Naive thymus-derived CD8-positive, alpha-beta T cell (primary cell): ENCODE measurements around the gene ASCC1. TPM values are rescaled to one million over a fixed set of nuclear protein-coding genes. Genes with fewer than 3 reads are reported as not detected.
A peak's percentile ranks its signal among the peaks of the same experiment; 100 is the strongest.

Experiments
- ATAC-seq, 2 donors: fragments of 150-1000 bp; cut with Tn5 transposase in 1 of 2; sonication (Bioruptor Pico), chemical (Tn5 transposase) in 1 of 2; 1 replicate in 1 of 2; 2 replicates in 1 of 2; pipeline ENCODE4 v1.10.0; 2021; ENCODE audit warnings: mild to moderate bottlenecking in 2 of 2, moderate library complexity in 2 of 2
- POLR2A ChIA-PET: fragments of 350-600 bp; sonication (Branson Sonifier 250); formaldehyde crosslinking; loops from one replicate; lab custom pipeline; 2021; ENCODE audit warnings: antibody characterized with exemption; lab: Charles Lee
- DNase-seq, 10 donors: peaks; one replicate each; pipeline versions ENCODE4 v3.0.0 to v3.0.0-alpha.2; 2020 to 2022
- H3K27ac Mint-ChIP-seq, 10 donors: one replicate each; pipeline ENCODE4 v1.8.0; 2020 to 2022; ENCODE audit warnings: mild to moderate bottlenecking in 10 of 10, mixed read lengths in 10 of 10, moderate library complexity in 4 of 10, inconsistent platforms in 1 of 10
- H3K27me3 Mint-ChIP-seq, 5 donors: one replicate each; pipeline ENCODE4 v1.8.0; 2021 to 2022; ENCODE audit warnings: mixed read lengths in 5 of 5
- H3K36me3 Mint-ChIP-seq, 3 donors: one replicate each; pipeline ENCODE4 v1.8.0; 2020 to 2022; ENCODE audit warnings: mixed read lengths in 3 of 3, mild to moderate bottlenecking in 2 of 3, inconsistent platforms in 1 of 3
- H3K4me1 Mint-ChIP-seq, 4 donors: one replicate each; pipeline ENCODE4 v1.8.0; 2021 to 2022; ENCODE audit warnings: mixed read lengths in 4 of 4
- H3K4me3 Mint-ChIP-seq, 10 donors: one replicate each; pipeline ENCODE4 v1.8.0; 2020 to 2022; ENCODE audit warnings: mild to moderate bottlenecking in 10 of 10, mixed read lengths in 10 of 10, moderate library complexity in 6 of 10, inconsistent platforms in 1 of 10
- H3K9me3 Mint-ChIP-seq, 9 donors: one replicate each; pipeline ENCODE4 v1.8.0; 2020 to 2022; ENCODE audit warnings: mixed read lengths in 9 of 9, mild to moderate bottlenecking in 3 of 9, inconsistent platforms in 1 of 9, moderate library complexity in 1 of 9
- polyA plus RNA-seq, 3 donors: library from polyadenylated mRNA; unstranded; fragments of 300-500 nt; fragmentation: Illumina TruSeq; gene quantifications; one replicate each; pipeline ENCODE4 v1.2.3, GENCODE V29; 2021
- total RNA-seq, 8 experiments: library from RNA in 2 of 8; stranded (reverse) in 2 of 8; gene quantifications; one replicate each; pipeline ENCODE4 v1.2.3 and lab custom pipeline; 2021 to 2026

The ASCC1 gene
- total and polyA plus RNA-seq, 5 experiments from 2014 or later = 21.2 to 44.4 (median 24.7) TPM

GRCh38 chr10:72092987-72093386 lies 123.1 kb downstream of the ASCC1 start:
- POLR2A ChIA-PET = interaction anchor here (0.6 to 9.9 kb wide), 6 partner anchors 12 to 228 kb away, joined by 3 to 208 read pairs (median 5); no protein-coding TSS in a partner anchor

DNA sequence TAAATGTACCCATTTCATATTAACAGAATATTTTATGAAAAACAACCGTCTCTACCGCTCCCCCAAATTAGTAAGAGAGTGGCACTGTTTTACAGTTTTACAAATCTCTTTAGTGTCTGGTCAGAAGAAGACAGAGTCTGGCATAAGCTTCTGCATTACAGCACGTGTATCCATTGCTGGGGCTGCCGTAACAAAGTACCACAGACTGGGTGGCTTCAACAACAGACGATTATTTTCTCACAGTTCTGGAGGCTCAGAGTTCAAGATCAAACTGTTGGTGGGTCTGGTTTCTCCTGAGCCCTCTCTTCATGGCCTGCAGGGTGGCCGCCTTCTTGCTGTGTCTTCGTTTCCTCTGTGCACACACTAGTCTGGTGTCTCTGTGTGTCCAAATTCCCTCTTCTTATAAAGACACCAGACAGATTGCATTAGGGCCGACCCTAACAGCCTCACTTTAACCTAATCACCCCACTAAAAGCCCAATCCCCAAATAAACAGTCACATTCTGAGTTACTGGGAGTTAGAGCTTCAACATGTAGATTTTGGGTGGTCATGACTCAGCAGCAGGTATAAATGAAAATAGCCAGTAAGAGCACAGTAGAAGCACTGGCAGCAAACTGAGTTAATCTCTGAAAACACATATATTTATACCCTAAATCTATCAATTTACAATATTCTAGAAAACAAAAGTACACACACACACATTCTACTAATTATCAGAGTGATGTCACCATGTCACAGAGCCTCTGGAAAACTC lies 123.7 kb downstream of the ASCC1 start:
- Mint-ChIP-seq H3K27me3 (peaks cover 0 to 3% (median 0%) of the 10 kb centered on the region in 5 donors), H3K27ac (peak overlapping the region in 2 of 10 donors; percentile 3 to 40), H3K9me3 (peaks cover 0 to 2% (median 0%) of the 10 kb centered on the region in 9 donors), H3K4me1 (peaks cover 19 to 42% (median 40%) of the 10 kb centered on the region in 4 donors), H3K4me3 (no peak overlapping the region), H3K36me3 (peaks cover 5 to 30% (median 17%) of the 10 kb centered on the region in 3 donors)
- POLR2A ChIA-PET = interaction anchor here (0.6 to 9.9 kb wide), 4 partner anchors 13 to 33 kb away, joined by 3 to 208 read pairs (median 42); no protein-coding TSS in a partner anchor
- no peak for ATAC-seq
- DNase-seq = no peak

More at GRCh38 chr10:72092987-72093386, 123.1 kb downstream of the ASCC1 start:
- Mint-ChIP-seq H3K27me3 (peaks cover 0 to 3% (median 0%) of the 10 kb centered on the region in 5 donors), H3K4me1 (peaks cover 19 to 43% (median 41%) of the 10 kb centered on the region in 4 donors), H3K9me3 (peaks cover 0 to 2% (median 0%) of the 10 kb centered on the region in 9 donors), H3K4me3 (no peak overlapping the region), H3K27ac (no peak overlapping the region), H3K36me3 (peaks cover 5 to 34% (median 17%) of the 10 kb centered on the region in 3 donors)
- DNase-seq (no peak), ATAC-seq (no peak)

DNA sequence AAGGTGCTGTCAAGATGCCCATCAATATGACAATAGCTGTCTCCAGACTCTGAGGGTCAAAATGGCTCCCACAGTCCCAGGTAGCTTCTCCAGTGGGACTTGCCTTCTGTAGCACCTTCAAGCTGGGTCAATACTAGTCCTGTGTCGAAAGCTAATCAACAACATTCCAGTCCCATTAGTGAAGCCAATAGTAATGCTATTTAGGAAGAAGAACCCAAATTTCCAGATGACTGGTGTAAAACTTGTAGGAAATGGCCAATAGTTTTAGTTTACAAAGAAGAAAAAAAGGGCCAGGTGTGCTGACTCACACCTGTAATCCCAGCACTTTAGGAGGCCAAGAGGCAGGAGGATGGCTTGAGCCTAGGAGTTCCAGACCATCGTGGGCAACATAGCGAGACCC lies 125.8 kb downstream of the ASCC1 start:
- Mint-ChIP-seq H3K4me3 (peak overlapping the region in 5 of 10 donors; percentile 82 to 100 (median 93)), H3K27me3 (peaks cover 0 to 3% (median 0%) of the 10 kb centered on the region in 5 donors), H3K4me1 (peaks cover 24 to 48% (median 39%) of the 10 kb centered on the region in 4 donors), H3K27ac (peak overlapping the region; percentile 97 to 100 (median 100)), H3K36me3 (peaks cover 13 to 33% (median 16%) of the 10 kb centered on the region in 3 donors), H3K9me3 (peaks cover 0 to 2% (median 0%) of the 10 kb centered on the region in 9 donors)
- ATAC-seq (no peak), DNase-seq (no peak)
- POLR2A ChIA-PET = interaction anchor here (0.7 to 9.9 kb wide), 11 partner anchors 11 to 353 kb away, joined by 3 to 208 read pairs (median 25); partner anchors contain the start of genes ANAPC16 and ASCC1

- Mint-ChIP-seq H3K4me3 (peak overlapping the region; percentile 75 to 100 (median 88)), H3K9me3 (peaks cover 0 to 2% (median 0%) of the 10 kb centered on the region in 9 donors), H3K27me3 (peaks cover 0 to 3% (median 0%) of the 10 kb centered on the region in 5 donors), H3K36me3 (peaks cover 13 to 36% (median 20%) of the 10 kb centered on the region in 3 donors), H3K4me1 (peaks cover 31 to 51% (median 43%) of the 10 kb centered on the region in 4 donors), H3K27ac (peak overlapping the region; percentile 97 to 100 (median 100))
- DNase-seq (peak in 1 of 10 donors; percentile 27), ATAC-seq (no peak)
- POLR2A ChIA-PET = interaction anchor here (0.6 to 9.9 kb wide), 16 partner anchors 10 to 245 kb away, joined by 3 to 208 read pairs (median 20); partner anchors contain the start of genes ANAPC16 and ASCC1
Measured at GRCh38 chr10:72089618-72090017, 126.5 kb downstream of the ASCC1 start.

- H3K27me3 Mint-ChIP-seq = peaks cover 0 to 3% (median 0%) of the 10 kb centered on the region in 5 donors
- H3K9me3 Mint-ChIP-seq = peaks cover 0 to 2% (median 0%) of the 10 kb centered on the region in 9 donors
- H3K27ac Mint-ChIP-seq = peak overlapping the region; percentile 97 to 100 (median 100)
- peaks cover 13 to 39% (median 21%) of the 10 kb centered on the region in 3 donors for H3K36me3 Mint-ChIP-seq
- H3K4me1 Mint-ChIP-seq = peaks cover 31 to 55% (median 46%) of the 10 kb centered on the region in 4 donors
- peak in 7 of 10 donors; percentile 44 to 82 (median 62) for DNase-seq
- POLR2A ChIA-PET = interaction anchor here (0.6 to 9.9 kb wide), 28 partner anchors 9 to 246 kb away, joined by 3 to 208 read pairs (median 10); partner anchors contain the start of genes ANAPC16, ASCC1 and DDIT4
- ATAC-seq = peak; percentile 49 to 54
- peak overlapping the region; percentile 93 to 100 (median 100) for H3K4me3 Mint-ChIP-seq
Measured at GRCh38 chr10:72088889-72089575, 127.0 kb downstream of the ASCC1 start.

DNA sequence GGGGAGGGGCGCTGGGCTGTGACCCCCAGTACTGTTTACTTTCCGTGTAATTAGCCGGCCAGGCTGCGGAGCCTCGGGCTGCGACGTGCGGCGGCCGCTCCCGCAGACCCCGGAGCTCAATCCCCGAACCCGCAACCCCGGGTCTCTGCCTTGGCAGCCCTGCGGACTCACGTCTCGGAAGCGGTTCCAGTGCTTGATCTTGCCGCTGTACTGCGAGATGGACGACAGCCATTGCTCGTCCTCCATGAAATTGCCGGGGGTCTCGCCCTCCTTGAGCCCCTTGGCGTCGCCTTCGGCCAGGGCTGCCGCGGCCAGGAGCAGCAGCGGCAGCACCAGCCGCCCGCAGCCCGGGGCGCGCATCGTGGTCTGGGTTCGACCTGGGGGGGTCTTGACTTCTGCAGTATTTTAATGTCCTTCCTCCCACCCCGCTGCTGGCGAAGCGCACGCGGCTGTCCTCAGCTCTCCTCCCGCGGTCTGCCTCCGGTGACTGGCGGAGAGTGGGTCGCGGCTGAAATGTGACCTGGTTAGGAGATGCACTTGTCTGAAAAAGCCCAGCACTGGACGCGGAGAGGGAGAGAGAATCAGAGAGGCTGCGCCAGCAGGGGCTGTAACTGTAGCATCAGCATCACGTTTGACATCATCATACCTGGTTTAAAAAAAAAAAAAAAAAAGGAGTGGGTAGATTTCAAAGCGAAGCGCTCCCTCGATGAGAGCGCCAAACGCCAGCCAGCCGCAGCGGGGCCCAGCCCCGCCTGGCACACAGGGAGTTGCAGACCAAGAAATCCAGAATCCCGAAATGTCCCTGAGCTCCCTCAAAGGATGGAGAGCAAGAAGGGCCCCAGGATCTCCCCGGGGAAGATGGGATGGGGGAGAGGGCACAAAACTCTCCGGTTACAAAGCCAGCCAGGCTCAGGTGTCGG lies 127.8 kb downstream of the ASCC1 start, which contains the start of gene SPOCK2:
Gene SPOCK2 (minus strand): TSS at position 583 of the 920 bp plus-strand sequence. CDS start 223 bp downstream, at position 360.
- ATAC-seq = peak; percentile 61 to 67
- Mint-ChIP-seq H3K4me1 (peaks cover 37 to 63% (median 54%) of the 10 kb centered on the region in 4 donors), H3K4me3 (peak within 1 kb of the TSS; percentile 93 to 100 (median 100)), H3K9me3 (peaks cover 0 to 2% (median 0%) of the 10 kb centered on the region in 9 donors), H3K27me3 (peaks cover 0 to 3% (median 0%) of the 10 kb centered on the region in 5 donors), H3K36me3 (peaks cover 13 to 46% (median 21%) of the 10 kb centered on the region in 3 donors), H3K27ac (peak within 1 kb of the TSS; percentile 97 to 100 (median 100))
- peak; percentile 59 to 93 (median 84) for DNase-seq
- POLR2A ChIA-PET = interaction anchor here (0.6 to 9.9 kb wide), 45 partner anchors 8 to 957 kb away, joined by 3 to 208 read pairs (median 7); partner anchors contain the start of genes ANAPC16, ASCC1 and DDIT4

DNA sequence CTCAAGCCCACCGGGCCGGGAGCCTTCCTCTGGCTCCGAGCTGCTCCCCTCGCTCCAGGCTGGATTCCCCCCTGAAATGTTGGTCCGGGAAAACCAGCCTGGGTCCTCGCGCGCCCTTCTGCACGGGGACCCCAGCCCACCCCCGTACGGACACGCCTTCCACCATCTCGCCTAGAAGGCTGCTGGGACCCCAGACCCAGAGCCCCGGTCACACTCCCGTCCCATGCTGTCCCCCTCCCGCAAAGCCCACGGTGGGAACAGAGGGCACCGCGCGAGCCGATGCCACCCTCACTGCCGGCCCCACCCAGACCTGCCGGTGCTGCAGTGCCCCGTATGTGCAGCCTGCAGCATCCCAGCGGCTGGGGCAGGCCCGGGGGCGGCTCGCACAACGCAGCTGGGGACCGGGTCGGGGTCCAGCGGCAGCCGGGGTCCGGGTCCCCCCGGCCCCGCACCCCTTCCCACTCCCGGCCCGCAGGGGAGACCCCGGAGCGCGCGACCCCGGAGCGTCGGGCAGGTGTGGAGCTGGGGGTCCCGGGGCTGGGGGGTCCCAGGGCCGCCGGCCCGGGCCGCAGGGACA lies 128.6 kb downstream of the ASCC1 start:
- ATAC-seq = peak; percentile 37 to 38
- peak in 9 of 10 donors; percentile 46 to 80 (median 57) for DNase-seq
- Mint-ChIP-seq H3K4me1 (peaks cover 41 to 71% (median 61%) of the 10 kb centered on the region in 4 donors), H3K9me3 (peaks cover 0 to 2% (median 0%) of the 10 kb centered on the region in 9 donors), H3K27me3 (peaks cover 0 to 3% (median 0%) of the 10 kb centered on the region in 5 donors), H3K27ac (peak overlapping the region; percentile 85 to 100 (median 98)), H3K4me3 (peak overlapping the region; percentile 93 to 100 (median 96)), H3K36me3 (peaks cover 13 to 47% (median 21%) of the 10 kb centered on the region in 3 donors)
- POLR2A ChIA-PET = interaction anchor here (0.6 to 9.9 kb wide), 38 partner anchors 8 to 248 kb away, joined by 3 to 208 read pairs (median 10); partner anchors contain the start of genes ANAPC16, ASCC1 and DDIT4

GRCh38 chr10:72086466-72087391 lies 129.3 kb downstream of the ASCC1 start:
- H3K4me3 Mint-ChIP-seq = peak overlapping the region; percentile 92 to 99 (median 95)
- H3K4me1 Mint-ChIP-seq = peaks cover 44 to 78% (median 68%) of the 10 kb centered on the region in 4 donors
- peak; percentile 19 to 21 for ATAC-seq
- H3K36me3 Mint-ChIP-seq = peaks cover 13 to 48% (median 21%) of the 10 kb centered on the region in 3 donors
- H3K27me3 Mint-ChIP-seq = peaks cover 0 to 3% (median 0%) of the 10 kb centered on the region in 5 donors
- H3K9me3 Mint-ChIP-seq = peaks cover 0 to 2% (median 0%) of the 10 kb centered on the region in 9 donors
- peak overlapping the region; percentile 90 to 99 (median 97) for H3K27ac Mint-ChIP-seq
- peak; percentile 50 to 90 (median 64) for DNase-seq
- POLR2A ChIA-PET = interaction anchor here (0.6 to 9.9 kb wide), 37 partner anchors 7 to 268 kb away, joined by 3 to 208 read pairs (median 11); partner anchors contain the start of genes ANAPC16, ASCC1, DDIT4 and DNAJB12

DNA sequence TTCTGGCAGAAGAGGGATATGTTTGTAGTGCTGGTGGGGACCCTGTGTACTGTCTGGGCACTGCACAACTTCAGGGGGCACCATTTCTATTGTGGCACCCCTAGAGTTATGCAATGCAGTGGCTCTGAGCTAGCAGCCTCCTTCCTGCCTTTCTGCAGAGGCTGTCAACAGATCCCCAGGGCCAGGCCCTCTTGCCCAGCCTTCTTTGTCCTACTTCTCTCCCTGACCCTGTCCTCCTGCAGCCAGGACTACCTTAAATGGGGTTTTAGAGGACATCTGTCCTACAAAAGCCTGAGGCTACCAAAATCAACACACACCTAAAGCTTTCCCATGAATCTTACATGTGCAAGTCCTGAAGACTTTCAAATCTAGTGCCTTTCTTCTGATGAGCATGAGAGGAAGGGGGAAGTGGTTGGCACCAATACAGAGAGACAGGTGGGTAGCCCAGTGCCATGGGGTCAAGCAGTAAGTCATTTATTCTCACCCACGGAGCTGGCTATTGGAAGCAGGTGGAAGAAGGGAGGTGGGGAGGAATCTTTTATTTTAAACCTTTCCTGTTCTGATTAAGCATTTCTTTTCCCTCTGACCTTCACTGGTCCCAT lies 130.1 kb downstream of the ASCC1 start:
- DNase-seq = peak in 2 of 10 donors; percentile 37 to 38
- Mint-ChIP-seq H3K36me3 (peaks cover 13 to 53% (median 23%) of the 10 kb centered on the region in 3 donors), H3K27ac (peak overlapping the region; percentile 90 to 99 (median 97)), H3K4me3 (peak overlapping the region; percentile 92 to 99 (median 95)), H3K9me3 (peaks cover 0 to 2% (median 0%) of the 10 kb centered on the region in 9 donors), H3K4me1 (peaks cover 50 to 81% (median 75%) of the 10 kb centered on the region in 4 donors), H3K27me3 (peaks cover 0 to 3% (median 0%) of the 10 kb centered on the region in 5 donors)
- ATAC-seq = no peak
- POLR2A ChIA-PET = interaction anchor here (0.8 to 9.9 kb wide), 22 partner anchors 10 to 269 kb away, joined by 3 to 208 read pairs (median 8); partner anchors contain the start of genes ANAPC16, ASCC1, DDIT4 and DNAJB12
